IPS-18a (cell line): Measurements from ENCODE around the gene CCDC171.

Experiments
- H3K27ac ChIP-seq: one replicate; pipeline ENCODE4 v1.5.1; 2013; ENCODE audit warnings: low read length
- H3K27me3 ChIP-seq: one replicate; pipeline ENCODE4 v1.6.1; 2013; ENCODE audit warnings: mild to moderate bottlenecking, low read length; ENCODE audit not compliant: control insufficient read depth, insufficient read depth
- H3K36me3 ChIP-seq: one replicate; pipeline ENCODE4 v1.6.1; 2013; ENCODE audit warnings: low read depth, low read length; ENCODE audit not compliant: control insufficient read depth
- H3K4me1 ChIP-seq: one replicate; pipeline ENCODE4 v1.6.1; 2013; ENCODE audit warnings: low read depth, low read length; ENCODE audit not compliant: control insufficient read depth
- H3K4me3 ChIP-seq: one replicate; pipeline ENCODE4 v1.5.1; 2013; ENCODE audit warnings: low read length
- H3K9ac ChIP-seq: one replicate; pipeline ENCODE4 v1.6.1; 2013; ENCODE audit warnings: mild to moderate bottlenecking, low read length, moderate library complexity
- H3K9me3 ChIP-seq: one replicate; pipeline ENCODE4 v1.6.1; 2013; ENCODE audit warnings: low read depth, low read length; ENCODE audit not compliant: control insufficient read depth

Gene CCDC171

DNA sequence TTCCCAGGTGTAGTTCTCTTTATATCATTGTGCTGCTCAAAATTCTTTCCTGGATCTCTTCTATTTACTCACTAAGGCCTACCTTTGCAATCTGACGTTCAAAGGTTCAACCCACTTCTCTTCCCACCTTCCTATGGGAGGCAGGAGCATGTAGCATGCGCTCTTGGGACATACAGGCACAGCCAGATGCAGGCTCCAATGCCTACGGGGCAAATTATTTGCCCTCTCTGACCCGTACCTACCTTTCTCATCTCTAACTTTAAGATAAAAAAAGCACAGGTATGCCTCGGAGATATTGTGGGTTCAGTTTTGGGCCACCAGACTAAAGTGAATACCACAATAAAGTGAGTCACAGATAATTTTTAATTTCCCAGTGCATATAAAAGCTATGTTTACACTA lies 460.5 kb downstream of the CCDC171 start:
- H3K9me3 ChIP-seq = peaks cover 6% of the 10 kb centered on the region
- no peaks in the 10 kb centered on the region for H3K4me1 ChIP-seq
- H3K36me3 ChIP-seq = no peaks in the 10 kb centered on the region
- H3K9ac ChIP-seq = no peak overlapping the region
- H3K27ac ChIP-seq = no peak overlapping the region
- H3K27me3 ChIP-seq = no peaks in the 10 kb centered on the region
- H3K4me3 ChIP-seq = no peak overlapping the region

GRCh38 chr9:16013826-16014225 lies 461.0 kb downstream of the CCDC171 start:
- Histone ChIP-seq H3K27me3 (no peaks in the 10 kb centered on the region), H3K9me3 (peaks cover 6% of the 10 kb centered on the region), H3K9ac (no peak overlapping the region), H3K36me3 (no peaks in the 10 kb centered on the region), H3K27ac (no peak overlapping the region), H3K4me1 (no peaks in the 10 kb centered on the region), H3K4me3 (no peak overlapping the region)

DNA sequence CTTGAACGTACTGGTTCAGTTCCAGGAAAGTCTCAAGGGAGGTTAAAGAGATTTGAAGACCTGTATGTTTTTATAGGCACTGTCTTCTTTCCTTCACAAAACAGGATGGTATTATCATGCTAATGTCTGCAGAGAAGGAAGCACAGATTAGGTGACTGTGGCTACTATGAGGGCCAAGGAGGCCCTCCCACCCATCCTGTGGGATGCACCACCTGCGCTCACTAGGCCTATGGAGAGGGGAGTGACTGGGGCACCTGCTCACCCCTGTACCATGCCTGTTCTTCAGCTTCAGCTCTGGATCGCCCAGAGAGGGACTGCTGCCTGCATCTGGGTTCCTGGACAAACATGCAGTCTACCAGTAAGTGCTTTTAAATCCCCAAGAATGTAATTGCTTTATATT lies 469.4 kb downstream of the CCDC171 start:
- peaks cover 4% of the 10 kb centered on the region for H3K4me1 ChIP-seq
- H3K27ac ChIP-seq = no peak overlapping the region
- no peaks in the 10 kb centered on the region for H3K36me3 ChIP-seq
- H3K4me3 ChIP-seq = no peak overlapping the region
- H3K9ac ChIP-seq = no peak overlapping the region
- peaks cover 6% of the 10 kb centered on the region for H3K9me3 ChIP-seq
- H3K27me3 ChIP-seq = no peaks in the 10 kb centered on the region

DNA sequence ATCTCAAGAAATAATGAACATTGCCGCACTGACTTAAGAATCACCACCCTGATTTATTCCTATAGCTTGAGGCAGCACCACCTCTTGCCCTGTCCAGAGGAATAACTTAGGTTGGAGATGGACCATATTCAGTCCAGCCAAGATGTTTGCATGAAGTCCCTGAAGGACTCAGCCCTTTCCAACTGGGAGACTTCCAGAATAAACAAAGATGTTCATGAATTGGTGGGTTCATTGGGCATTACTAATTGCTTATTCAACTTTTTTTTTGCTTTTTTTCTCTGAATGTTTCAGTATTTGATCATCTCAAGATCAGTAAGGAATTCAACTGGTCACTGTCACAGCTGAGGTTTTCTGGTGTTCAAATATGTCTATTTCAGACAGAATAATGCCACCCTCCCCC lies 470.6 kb downstream of the CCDC171 start:
- Histone ChIP-seq H3K4me1 (peaks cover 4% of the 10 kb centered on the region), H3K9me3 (no peaks in the 10 kb centered on the region)

More for the DNA sequence above, 470.6 kb downstream of the CCDC171 start:
- no peak overlapping the region for H3K9ac ChIP-seq
- H3K36me3 ChIP-seq = no peaks in the 10 kb centered on the region
- H3K27ac ChIP-seq = no peak overlapping the region
- H3K27me3 ChIP-seq = no peaks in the 10 kb centered on the region
- H3K4me3 ChIP-seq = no peak overlapping the region
